ENCODE results near the gene KRTAP4-8. TPM values are rescaled to one million over a fixed set of nuclear protein-coding genes. Genes with fewer than 3 reads are reported as not detected.
"Not testable (repeated sequence)": the region's sequence is repeated elsewhere in the genome, so short reads cannot be mapped to it uniquely, and the experiment has no call there.

Gene KRTAP4-8
- not detected for total RNA-seq

DNA sequence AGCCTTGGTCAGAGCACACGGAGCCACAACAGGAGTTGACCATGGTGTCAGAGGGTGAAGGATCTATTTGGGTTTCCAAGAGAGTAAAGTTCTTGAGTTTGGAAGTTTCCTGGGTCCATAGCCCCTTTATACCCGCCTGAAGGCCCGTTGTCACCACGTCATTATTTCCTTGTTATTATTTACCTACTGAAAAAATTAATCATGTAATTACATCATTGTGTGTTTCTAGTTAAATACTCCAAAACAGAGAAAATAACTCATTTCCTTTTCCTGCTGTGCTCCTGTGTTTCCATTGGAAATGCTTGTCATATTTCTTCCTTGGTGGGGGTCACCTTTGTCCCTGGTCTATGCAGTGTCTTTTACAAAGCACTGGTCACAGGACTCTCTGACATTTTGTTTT lies at the start of gene KRTAP4-8:
Gene KRTAP4-8 (minus strand): TSS at position 101 of the 400 bp plus-strand sequence. CDS start 58 bp downstream, at position 43.
- no peak for DNase-seq

DNA sequence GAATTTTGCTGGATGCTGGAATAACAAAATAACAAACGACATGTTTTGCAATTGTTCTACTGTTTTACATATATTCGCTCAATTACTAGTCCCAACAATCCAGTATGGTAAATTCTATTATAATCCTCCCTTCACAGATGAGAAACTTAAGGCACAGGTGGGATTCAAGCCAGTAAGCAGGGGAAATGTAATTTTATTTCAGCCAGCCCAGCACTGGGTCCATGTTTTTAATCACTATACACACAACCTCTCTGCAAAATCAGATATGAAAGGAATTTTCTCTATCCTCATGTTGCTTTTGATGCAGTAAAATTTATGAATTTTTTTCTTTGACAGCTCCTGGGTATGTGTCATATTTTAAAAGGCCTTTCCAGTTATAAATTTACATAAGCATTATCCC lies 47.3 kb upstream of the KRTAP4-8 start:
- no peak for DNase-seq

DNA sequence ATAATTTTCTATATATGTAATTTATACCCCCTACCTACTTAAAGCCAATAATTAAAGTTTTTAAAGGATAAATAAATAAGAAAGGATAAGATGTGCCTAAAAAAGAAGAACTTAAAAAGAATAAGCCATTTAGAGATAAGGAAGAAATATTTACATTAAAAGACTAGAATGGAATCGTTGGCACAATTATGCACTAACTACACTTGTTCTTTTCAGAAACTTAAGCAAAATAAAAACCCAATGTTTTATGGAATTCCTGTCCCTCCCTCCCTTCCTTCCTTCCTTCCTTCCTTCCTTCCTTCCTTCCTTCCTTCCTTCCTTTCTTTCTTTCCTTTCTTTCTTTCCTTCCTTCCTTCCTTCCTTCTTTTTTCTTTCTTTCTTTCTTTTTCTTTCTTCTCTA lies 46.9 kb upstream of the KRTAP4-8 start:
- DNase-seq: no peak

GRCh38 chr17:41141361-41141760 lies 43.4 kb upstream of the KRTAP4-8 start:
- DNase-seq: no peak

DNA sequence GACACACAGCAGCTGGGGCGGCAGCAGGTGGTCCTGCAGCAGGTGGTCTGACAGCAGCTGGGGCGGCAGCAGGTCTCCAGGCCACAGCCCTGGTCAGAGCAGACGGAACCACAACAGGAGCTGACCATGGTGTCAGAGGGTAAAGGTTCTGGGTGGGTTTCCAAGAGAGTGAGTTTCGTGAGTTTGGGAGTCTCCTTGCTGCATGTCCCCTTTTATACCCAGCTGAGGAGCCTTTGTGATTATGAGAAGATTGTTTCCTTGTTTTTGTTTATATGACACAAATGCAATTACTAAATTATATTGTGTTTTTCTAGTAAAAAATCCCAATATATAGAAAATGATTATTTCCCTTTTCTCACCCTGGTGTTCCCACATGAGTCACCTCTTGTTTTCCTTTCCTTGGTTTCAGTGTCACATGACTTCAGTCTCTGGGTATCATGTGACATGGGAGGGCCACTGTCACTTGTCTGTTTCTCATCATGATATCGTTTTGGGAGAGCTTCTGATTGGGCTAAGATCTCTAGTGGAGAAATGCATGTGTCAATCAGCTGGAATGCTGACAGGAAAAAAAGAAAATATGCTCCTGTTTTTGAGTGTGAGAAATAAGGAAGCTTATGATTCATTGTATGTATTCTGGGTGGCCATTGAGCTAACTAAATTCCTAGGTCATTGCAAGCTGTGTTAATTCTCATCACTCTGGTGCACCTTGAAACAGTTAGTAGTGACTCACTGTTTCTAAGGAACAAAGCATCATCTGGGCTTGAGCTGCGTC lies 42.6 kb upstream of the KRTAP4-8 start, which contains the start of gene KRTAP4-6:
Gene KRTAP4-6 (minus strand): TSS at position 185 of the 772 bp plus-strand sequence. CDS start 57 bp downstream, at position 128.
- DNase-seq: no peak

- not testable (repeated sequence) for DNase-seq
These were observed 41.9 kb upstream of the KRTAP4-8 start for GRCh38 chr17:41139865-41140264.

- DNase-seq: no peak
These were observed 36.2 kb upstream of the KRTAP4-8 start for GRCh38 chr17:41133880-41134735.

- DNase-seq: no peak
These were observed 34.0 kb upstream of the KRTAP4-8 start for GRCh38 chr17:41131979-41132378.

DNA sequence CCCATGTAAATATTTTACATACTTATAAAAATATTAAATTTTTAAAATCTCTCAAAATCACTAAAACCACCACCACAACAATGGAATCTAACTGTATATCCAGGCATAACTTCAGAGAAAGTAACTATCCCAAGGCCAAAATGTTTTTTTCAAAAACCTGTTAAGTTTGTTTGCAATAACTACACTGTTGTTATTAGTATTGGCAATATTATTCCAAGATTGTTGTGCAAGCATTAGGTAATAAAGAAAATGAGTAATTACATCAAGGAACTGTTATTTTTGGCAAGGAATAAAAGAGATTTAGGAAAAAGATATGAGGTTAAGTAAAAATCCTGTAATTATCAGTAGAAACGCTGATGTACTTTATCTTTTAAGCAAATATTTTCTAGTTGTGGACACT lies 29.4 kb upstream of the KRTAP4-8 start:
- no peak for DNase-seq

DNA sequence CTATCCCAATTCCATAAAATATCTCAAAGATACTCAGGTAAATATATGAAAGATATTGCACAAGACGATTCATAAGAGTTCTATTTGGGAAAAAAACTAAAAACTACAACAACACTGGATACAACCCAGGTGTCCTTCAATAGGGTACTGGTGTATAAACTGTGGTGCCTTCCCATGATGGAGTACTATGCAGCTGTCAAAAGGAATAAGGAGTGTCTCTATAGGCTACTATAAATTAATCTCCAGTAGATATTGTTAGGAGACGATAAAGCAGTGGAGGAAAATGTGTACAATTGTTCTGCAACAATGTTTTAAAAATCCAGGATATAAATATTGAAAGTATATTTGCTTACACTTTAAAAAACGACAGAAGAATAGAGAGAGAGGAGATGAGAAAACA lies 28.5 kb upstream of the KRTAP4-8 start:
- DNase-seq: no peak

DNA sequence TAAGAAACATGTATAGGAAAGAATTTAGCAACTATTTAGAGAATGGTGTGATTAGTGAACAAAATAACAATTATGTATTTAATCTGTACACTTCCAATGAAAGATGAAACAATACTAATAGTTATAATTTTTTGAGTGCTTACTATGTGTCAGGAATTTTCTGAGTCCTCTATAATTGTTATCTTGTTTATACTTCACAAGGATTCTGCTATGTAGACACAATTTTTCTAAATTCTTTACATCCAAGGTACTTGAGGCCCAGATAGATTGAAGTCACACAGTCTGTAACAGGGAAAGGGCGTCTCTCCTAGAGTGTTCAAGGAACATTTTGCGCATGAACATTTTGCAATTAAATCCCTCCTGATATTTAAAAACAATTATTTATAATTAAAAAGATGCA lies 27.1 kb upstream of the KRTAP4-8 start:
- no peak for DNase-seq

GRCh38 chr17:41123991-41124371 lies 26.0 kb upstream of the KRTAP4-8 start, which contains the start of gene KRTAP4-12:
KRTAP4-12 (minus strand) TSS chr17:41124182; CDS start chr17:41124122, 60 bp downstream.
- DNase-seq: not testable (repeated sequence)

GRCh38 chr17:41123292-41123990 lies 25.5 kb upstream of the KRTAP4-8 start:
- DNase-seq: not testable (repeated sequence)

DNA sequence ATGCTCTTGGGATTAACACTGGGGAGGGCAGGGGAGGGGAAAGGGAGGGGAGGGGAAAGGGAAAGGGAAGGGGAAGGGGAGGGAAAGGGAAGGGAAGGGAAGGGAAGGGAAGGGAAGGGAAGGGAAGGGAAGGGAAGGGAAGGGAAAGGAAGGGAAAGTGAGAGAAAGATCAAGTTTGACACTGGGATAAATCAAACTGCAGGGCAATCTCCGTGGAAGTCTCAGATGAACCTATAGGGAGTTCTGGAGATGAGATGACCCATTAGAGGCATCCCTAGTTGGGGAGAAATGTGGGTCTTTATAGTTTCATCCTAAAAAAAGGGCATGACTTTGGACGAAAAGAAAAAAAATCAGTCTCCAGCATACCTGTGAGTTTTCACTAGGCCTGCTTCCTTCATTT lies 23.8 kb upstream of the KRTAP4-8 start:
- no peak for DNase-seq

DNA sequence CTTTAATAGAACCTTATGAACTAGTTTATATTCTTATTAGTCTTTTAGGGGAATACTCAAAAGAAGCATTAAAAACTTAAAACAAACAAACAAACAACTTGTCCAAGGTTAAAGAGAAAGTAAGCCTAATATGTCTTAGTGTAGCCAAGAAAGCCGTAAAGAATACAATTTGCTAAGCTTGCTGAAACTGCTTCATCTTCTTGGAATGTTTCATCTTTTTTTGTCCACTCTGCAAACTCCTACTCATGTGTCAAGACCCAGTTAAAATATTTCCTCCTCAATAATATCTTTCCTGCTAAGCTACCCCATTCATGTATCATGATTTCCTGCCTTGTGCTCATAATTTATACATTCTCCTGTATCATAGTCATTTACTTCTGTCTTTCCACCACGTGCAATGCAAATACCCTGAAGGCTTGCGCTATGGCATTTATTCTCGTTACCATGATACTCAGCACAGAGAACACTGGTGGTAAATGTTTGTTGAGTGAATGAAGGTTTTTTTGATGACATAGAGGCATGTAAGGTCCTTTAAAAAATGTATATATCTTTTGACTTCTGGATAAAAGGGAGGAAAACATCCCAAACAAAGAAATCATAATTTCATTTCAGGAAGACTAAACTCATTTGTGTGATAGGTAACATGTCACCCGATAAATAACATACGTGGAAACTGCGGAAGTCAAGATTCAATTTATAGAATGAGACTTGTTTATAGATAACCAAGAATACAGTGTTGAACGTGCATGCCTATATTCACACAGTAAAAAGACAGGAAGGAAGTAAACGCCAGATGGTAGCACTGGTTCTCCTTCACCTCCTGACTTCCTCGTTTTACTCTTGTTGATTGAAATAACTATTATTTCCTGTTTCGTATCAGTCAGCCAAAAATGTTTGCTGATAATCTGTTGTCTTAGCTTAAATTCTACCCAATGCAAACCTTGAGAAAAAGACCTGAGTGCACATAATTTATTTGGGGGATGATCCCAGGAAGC lies 22.1 kb upstream of the KRTAP4-8 start:
- DNase-seq: not testable (repeated sequence)

- DNase-seq: no peak
These were observed 20.8 kb upstream of the KRTAP4-8 start for GRCh38 chr17:41118721-41119120.

GRCh38 chr17:41117846-41118386 lies 20.0 kb upstream of the KRTAP4-8 start, which contains the start of gene KRTAP4-11:
KRTAP4-11 (minus strand) TSS chr17:41118373; CDS start chr17:41118315, 58 bp downstream.
- DNase-seq: not testable (repeated sequence)

GRCh38 chr17:41116297-41116696 lies 18.4 kb upstream of the KRTAP4-8 start:
- no peak for DNase-seq

DNA sequence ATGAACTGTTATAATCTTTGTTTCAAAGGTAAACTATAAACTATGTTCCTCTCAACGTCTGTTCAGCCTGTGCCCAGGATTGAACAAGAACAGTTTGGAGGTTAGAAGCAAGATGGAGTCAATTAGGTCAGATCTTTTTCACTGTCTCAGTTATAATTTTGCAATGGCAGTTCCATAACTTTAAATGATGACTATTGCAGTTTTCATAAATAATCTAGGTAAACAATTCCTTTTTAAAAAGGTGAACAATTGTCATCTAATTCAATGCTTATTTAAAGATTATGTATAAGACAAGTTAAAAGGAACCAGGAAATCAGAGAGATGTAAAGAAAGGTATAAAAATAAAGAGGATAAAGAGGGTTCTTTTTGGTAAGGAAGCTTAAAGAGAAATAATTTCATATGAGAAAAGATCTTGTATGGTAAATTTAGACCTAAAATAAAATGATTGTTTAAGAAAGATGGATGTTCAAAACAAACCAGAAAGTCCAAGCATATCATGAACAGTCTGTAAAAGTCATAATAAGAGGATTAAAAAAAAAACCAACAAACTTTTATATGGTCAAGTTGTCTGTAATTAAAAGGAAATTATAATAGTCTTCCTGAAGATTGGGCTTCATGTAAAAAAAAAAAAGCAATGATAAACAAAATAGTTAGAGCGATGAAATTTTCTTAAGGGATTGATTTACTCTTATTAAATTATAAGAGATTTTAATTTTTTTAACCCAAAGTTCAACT lies 13.4 kb upstream of the KRTAP4-8 start:
- DNase-seq: no peak

Measured in occipital lobe (tissue), 2 donors.